OCI-LY3 (cell line): ENCODE measurements around the gene EPHB2.

ENCODE experiments used
- CTCF ChIP-seq: fragments of 200-600, 300-600 bp; sonication (generic); IDR thresholded peaks from 2 replicates; pipeline ENCODE4 v1.5.1; 2014; ENCODE audit warnings: antibody characterized with exemption, low read length, low read depth
- EZH2phosphoT487 ChIP-seq: fragments of 200-600 bp; shearing (Covaris generic); IDR thresholded peaks from 2 replicates; pipeline ENCODE4 v1.6.1; 2018; ENCODE audit warnings: antibody characterized with exemption, mixed run types, low read depth

- TF ChIP-seq CTCF (no peak), EZH2phosphoT487 (no peak)
These were observed 30.5 kb downstream of the EPHB2 start for GRCh38 chr1:22741118-22741517.
